ENCODE data around the gene DNM3. TPM values are rescaled to one million over a fixed set of nuclear protein-coding genes. Genes with fewer than 3 reads are reported as not detected.
"Not testable (repeated sequence)": the region's sequence is repeated elsewhere in the genome, so short reads cannot be mapped to it uniquely, and the experiment has no call there.

DNM3 gene
- total RNA-seq, 1 donor from 2014 or later = 7.1 TPM

GRCh38 chr1:172430128-172430454 is 588.8 kb downstream of the DNM3 start:
- DNase-seq = no peak

DNA sequence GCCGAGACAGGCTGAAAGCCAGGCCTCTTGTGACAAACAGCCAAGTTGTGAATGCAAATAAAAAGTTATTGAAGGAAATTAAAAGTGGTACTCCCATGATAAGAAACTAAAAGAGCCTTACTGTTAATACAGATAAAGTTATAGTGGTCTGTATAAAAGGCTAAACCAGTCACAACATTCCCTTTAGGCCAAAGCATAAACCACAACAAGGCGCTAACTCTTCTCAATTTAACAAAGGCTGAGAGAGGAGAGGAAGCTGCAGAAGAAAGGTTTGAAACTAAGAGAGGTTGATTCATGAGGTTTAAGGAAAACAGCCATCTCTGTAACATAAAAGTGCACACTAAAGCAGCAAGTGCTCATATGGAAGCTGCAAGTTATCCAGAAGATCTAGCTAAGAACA is 589.9 kb downstream of the DNM3 start:
- DNase-seq = no peak

DNA sequence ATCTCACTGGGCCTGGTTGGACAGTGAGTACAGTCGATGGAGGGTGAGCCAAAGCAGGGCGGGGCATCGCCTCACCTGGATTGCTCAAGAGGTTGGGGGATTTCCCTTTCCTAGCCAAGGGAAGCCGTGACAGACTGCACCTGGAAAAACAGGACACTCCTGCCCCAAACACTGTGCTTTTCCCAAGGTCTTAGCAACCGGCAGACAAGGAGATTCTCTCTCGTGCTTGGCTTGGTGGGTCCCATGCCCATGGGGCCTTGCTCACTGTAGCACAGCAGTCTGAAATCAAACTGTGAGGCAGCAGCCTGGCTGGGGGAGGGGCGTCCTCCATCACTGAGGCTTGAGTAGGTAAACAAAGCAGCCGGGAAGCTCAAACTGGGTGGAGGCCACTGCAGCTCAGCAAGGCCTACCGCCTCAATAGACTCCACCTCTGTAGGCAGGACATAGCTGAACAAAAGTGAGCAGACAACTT is 590.5 kb downstream of the DNM3 start:
- peak; percentile 43 for DNase-seq

DNA sequence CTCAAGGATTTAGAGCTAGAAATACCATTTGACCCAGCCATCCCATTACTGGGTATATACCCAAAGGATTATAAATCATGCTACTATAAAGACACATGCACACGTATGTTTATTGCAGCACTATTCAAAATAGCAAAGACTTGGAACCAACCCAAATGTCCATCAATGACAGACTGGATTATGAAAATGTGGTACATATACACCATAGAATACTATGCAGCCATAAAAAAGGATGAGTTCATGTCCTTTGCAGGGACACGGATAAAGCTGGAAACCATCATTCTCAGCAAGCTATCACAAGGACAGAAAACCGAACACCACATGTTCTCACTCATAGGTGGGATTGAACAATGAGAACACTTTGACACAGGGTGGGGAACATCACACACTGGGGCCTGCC is 595.9 kb downstream of the DNM3 start:
- not testable (repeated sequence) for DNase-seq

DNA sequence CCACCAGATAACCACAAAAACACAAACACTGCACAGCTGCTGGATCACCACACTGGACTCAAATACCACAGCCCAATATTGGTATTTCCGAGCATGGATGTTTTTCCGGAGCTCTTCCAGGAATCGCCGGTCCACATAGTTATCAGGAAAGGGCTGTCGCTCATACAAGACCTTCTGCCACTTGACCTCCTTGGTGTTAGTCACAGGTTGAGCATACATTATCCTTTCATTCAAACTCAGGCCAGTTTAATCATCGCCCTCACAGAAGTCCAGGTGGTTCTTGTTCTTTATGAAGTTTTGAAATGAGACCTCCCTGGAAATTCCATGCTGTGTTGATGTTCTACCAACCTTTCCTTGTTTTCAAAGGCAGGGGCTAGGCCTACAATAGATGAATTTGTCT is 601.1 kb downstream of the DNM3 start:
- DNase-seq = no peak

- DNase-seq = no peak
Measured at GRCh38 chr1:172442843-172443565, 601.7 kb downstream of the DNM3 start.

GRCh38 chr1:172443666-172444453 is 602.6 kb downstream of the DNM3 start, which contains the start of gene PIGC:
Gene PIGC, minus strand, starts transcription at chr1:172444069. Its CDS starts 1,447 bp downstream, at chr1:172442622.
- peak; percentile 96 for DNase-seq

GRCh38 chr1:172446547-172446946 is 605.2 kb downstream of the DNM3 start:
- no peak for DNase-seq

DNA sequence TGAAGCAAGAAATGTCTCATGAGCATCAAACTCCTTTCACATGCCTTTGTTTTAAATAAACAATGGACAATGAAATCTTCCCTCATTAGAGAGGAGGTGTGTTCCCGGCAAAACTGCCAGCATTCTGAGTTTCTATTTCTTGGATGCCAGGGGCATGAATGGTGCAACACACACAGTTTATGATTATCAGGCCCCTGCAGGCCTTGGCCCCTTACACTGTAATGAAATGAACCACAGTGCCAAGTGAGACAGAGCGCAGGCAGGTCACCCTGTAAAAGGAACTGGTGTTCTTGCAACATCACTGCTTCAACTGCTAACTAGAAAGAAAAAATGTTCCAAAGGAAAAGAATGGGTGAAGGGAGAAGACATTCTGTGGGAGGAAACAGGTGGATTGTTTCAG is 606.3 kb downstream of the DNM3 start:
- DNase-seq = no peak

DNA sequence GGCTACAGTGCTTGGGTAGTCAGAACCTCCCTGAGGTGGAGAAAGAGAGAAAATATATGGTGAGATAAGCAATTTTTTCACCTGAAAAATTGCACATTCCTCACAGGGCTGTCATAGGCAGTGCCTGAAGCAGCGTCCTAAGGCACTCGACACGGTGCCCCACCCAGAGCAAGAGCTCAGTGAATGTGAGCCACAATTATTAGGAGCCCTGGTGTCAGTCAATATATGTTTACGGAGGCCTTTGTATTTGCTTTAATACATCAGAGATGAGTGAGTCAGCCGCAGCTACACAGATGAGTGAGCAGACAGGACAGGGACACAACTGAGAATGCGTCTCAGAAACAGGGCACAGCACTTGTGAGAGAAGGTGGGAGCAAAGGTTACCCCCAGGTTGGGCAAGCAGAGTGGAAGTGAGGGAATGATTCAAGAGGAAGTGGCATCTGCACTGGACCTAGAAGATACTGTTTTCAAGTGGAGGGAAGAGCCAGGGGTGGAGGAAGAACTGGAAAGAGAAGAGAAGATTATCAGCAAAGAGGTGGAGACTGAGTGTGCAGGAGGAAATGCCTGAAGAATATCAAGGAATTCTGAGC is 607.8 kb downstream of the DNM3 start:
- DNase-seq = no peak

DNA sequence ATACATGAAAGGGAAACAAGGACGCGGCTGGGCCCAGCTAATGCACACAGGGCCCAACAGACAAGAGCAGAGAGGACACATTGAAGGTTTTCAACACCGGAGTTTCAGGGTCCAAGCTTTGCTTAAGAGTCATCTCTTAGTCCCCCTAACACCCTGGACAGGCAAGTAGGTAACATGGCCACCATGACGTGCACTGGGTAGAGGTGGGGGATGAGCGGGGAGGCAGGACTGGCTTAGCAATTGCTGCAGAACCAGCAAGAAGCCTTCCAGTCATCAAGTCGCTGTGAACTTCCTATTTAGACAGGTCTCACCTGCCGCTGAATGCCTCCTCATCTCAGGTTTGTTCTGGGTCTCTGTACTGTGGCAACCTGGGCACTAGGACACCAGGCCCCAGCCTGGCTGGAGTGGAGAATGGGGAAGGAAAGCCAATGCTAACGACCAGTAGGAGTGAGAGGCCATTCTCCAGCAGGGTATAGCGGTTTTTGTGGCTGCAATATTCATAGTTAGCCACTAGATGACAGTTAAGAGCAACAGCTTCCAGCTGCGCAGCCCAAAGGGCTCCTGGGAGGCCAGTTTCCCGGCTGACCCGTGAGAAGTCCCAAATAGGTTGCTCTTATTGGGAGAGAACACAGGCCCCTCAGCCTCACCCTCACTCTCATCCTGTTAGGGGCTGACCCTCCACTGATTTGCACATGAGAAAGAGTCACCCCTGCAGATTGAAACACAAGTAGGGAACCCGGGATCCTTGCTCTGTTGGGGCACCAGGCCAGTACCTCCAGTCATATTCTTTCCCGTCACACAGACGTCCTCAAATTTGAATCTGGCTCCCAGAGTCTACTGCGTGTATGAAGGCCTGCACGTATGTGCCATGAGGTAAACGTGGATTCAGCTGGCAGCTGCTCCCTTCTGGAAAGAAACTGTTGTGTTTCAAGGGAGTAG is 608.6 kb downstream of the DNM3 start:
- peak; percentile 75 for DNase-seq

- no peak for DNase-seq
Measured at GRCh38 chr1:172450524-172450885, 609.2 kb downstream of the DNM3 start.

DNA sequence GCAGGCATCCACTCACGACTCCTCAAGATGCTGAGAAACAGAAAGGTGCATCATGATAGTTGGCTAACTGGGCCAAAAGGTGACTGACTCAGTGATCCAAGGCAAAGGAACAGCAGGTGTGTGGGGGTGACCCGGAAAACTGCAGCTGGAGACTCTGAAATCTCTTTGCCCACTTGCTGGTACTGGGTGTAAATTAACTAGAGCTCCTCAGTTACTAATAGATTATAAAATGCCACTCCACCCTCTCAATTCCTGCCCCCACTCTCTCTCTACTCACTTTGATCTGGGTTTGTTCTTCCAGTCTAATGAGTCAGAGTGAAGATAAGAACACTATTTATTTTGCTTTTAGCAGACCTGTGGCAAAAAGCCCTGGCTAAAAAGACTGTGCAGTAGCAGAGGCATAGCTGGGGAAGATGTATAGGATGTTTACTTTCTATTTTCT is 609.7 kb downstream of the DNM3 start:
- no peak for DNase-seq

DNA sequence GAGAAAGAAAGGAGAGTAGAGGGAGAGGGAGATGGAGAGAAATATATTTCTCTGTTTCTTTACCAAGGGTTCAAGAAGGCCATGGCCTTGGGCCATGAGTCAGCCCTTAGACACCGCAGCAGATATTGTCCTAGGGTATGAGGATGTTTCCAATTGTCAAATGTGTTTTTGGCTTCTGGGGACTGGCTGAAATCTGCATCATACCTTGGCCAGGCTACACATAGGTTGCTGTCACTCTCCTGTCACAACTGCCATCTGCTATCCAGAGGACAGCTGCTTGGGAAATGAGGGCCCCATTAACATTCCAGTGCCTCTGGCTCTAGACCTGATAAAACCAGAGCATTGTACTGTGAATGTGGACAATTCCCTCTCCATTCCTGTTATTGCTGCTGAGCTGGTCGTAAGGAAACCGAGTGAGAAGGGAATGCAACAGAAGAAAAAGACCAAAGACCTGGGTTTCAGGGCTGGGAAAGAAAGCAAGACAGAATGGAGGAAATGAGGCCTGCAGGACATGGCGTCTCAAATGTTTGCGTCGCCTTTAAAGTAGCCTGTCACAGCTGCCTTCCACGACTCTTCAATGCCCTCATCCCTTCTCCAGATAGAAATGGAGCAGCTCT is 611.3 kb downstream of the DNM3 start:
- DNase-seq = peak; percentile 83

DNA sequence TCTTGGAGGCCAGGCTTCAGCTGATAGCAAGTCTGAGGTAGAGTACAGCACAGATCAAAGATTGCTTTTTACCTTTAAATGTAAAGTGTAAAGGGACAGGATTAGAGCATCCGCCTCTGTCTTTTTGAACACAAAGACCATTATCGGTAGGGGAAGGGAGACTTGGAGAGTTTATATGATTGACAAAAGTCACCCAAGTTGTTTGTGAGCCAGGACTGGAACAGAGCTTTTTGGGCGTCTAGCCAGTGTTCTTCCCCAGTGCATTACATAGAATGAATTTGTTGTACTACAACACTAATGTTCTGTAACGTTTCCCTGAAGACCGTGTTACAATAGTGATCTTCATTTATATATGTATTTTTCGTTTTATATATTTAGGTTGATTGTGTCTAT is 611.9 kb downstream of the DNM3 start:
- no peak for DNase-seq

- no peak for DNase-seq
Measured at GRCh38 chr1:172453607-172454006, 612.3 kb downstream of the DNM3 start.

- no peak for DNase-seq
Measured at GRCh38 chr1:172455451-172455850, 614.2 kb downstream of the DNM3 start.

DNA sequence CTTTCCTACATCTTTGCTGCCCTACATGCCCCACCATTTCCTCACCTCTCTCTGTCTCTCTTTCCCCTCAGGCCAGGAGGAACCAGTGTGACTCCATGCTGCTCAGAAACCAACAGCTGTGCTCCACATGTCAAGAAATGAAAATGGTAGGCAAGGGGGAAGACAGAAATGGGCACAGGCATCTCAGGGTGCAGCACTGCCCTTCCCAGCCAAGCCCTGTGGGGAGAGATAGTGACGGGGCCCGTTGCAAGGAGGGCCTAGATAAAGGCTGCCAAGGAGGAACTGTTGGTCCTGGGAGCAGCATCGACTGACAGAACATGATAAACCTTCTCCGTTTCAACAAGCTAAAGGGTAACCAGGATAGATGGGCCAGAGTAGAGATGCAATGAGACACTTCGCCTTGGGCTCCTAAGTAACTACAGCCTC is 615.1 kb downstream of the DNM3 start:
- no peak for DNase-seq

GRCh38 chr1:172457479-172458130 is 616.3 kb downstream of the DNM3 start:
- no peak for DNase-seq

DNA sequence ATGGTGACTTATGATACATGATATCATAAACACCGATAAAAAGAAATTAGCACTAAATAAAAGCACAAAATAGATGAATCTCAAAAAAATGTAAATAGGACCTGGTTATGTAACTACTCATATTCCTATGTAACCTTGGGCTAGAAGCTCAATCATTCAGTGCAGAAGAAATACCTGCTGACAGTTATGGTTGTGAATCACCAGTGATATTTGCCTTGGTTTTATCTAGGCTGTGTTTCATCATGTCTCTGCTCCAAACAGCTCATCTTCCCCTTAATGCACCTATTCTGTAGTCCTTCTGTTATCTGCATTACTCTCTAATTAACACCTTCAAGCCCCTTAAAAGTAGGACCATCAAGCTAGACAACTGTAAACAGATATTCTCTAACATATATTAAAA is 618.9 kb downstream of the DNM3 start:
- DNase-seq = no peak

GRCh38 chr1:172460887-172461315 is 619.6 kb downstream of the DNM3 start:
- DNase-seq = peak; percentile 73

All from tongue (tissue), 2 donors.